ENCODE measurements around the gene VWF. TPM values are rescaled to one million over a fixed set of nuclear protein-coding genes. Genes with fewer than 3 reads are reported as not detected.

The VWF gene
- total and polyA plus RNA-seq, 2 of the 13 experiments (the other 11 are each of a cell fraction or from before 2014, with no cell fraction given): 0.20 to 0.25 TPM

DNA sequence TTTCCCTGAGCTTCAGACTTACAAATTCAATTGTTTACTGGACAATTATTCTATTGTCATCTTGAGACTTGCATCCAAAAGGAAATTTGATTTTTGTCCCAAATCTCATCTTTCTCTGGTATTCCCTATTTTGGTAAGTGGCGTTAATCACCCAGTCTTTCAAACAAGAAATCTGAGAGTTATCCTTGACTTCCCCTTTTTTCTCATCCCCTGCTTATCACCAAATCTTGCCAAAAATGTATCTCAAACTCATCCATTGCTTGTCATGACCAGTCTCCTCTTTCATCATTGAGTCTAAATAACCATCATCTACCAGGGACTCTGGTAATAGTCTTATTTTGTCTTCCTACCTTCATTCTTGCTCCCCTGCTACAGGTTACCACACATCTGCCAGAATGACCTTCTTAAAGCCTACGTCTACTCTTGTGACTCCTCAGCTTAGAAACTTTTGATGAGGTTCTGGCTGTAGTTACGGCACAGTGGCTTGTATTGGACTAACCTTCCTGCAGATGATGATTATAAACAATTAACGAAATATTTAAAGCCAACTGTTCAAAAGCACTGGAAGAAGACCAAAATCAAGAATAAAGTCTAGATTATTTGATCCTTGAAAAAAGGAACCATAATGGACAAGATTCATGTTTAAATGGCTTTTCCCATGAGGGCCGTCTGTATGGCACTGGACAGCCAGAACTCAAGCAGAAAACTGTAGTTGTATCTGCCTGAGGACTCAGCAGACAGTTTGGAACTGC lies 170.5 kb downstream of the VWF start (continued):
- TF ChIP-seq, protein P1, sequence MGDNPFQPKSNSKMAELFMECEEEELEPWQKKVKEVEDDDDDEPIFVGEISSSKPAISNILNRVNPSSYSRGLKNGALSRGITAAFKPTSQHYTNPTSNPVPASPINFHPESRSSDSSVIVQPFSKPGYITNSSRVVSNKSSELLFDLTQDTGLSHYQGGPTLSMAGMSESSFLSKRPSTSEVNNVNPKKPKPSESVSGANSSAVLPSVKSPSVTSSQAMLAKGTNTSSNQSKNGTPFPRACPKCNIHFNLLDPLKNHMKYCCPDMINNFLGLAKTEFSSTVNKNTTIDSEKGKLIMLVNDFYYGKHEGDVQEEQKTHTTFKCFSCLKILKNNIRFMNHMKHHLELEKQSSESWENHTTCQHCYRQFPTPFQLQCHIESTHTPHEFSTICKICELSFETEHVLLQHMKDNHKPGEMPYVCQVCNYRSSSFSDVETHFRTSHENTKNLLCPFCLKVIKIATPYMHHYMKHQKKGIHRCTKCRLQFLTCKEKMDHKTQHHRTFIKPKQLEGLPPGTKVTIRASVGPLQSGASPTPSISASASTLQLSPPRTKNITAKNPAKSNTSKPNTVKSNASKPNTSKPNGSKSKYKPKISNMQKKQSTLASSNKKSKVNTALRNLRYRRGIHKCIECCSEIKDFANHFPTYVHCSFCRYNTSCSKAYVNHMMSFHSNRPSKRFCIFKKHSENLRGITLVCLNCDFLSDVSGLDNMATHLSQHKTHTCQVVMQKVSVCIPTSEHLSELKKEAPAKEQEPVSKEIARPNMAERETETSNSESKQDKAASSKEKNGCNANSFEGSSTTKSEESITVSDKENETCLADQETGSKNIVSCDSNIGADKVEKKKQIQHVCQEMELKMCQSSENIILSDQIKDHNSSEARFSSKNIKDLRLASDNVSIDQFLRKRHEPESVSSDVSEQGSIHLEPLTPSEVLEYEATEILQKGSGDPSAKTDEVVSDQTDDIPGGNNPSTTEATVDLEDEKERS (CRISPR knock-in tag; IDR thresholded peaks at IDR 0.05): no peak
- no peak for TF ChIP-seq ZNF546 (CRISPR knock-in tag; conservative IDR thresholded peaks at IDR 0.05)
- TF ChIP-seq, protein P2, sequence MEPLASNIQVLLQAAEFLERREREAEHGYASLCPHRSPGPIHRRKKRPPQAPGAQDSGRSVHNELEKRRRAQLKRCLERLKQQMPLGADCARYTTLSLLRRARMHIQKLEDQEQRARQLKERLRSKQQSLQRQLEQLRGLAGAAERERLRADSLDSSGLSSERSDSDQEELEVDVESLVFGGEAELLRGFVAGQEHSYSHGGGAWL (CRISPR knock-in tag; IDR thresholded peaks at IDR 0.05): no peak
- TF ChIP-seq HMG20A (CRISPR knock-in tag; IDR thresholded peaks at IDR 0.05; ENCODE audit: borderline replicate concordance): no peak
- no peak for TF ChIP-seq ZNF766 (CRISPR knock-in tag; IDR thresholded peaks at IDR 0.05; ENCODE audit: borderline replicate concordance)

DNA sequence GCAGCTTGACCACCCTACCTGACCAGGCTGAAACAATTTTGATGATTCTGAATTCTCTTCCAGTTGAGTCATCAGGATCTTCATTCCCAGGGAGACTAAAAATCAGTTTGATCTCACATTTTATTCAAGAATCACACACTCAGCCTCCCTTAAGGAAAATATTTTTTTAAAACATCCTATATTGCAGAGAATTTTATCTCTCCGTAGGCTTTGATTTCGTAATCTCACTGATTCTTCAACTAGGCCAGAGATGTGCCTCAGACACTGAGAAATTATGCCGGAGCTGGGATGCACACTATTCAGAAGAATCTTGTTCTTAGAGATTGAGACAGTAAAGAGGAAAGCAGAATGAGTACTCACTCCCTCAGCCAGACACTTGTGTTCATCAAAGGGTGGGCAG lies 172.4 kb downstream of the VWF start:
- DNase-seq (ENCODE audit: low spot score) (no peak), FAIRE-seq (no peak), ATAC-seq (no peak)
- Histone ChIP-seq H3K27ac (ENCODE audit: extremely low read length, insufficient read depth, low read length) (no peak overlapping the region), H3K9ac (ENCODE audit: insufficient read depth, low read depth, low read length) (no peak overlapping the region), H3K4me1 (ENCODE audit: insufficient read depth, low read length) (no peaks in the 10 kb centered on the region), H3K79me2 (ENCODE audit: insufficient read depth, low read length) (no peaks in the 10 kb centered on the region), H3K4me2 (ENCODE audit: low read depth, low read length) (no peak overlapping the region), H3K4me3 (replicated peaks in 1 of 3; ENCODE audit: insufficient read depth in 1 of 3, low read depth in 2 of 3, low read length in 3 of 3) (no peak overlapping the region), H3K36me3 (replicated peaks in 1 of 2; ENCODE audit: control insufficient read depth in 1 of 2, insufficient read depth in 2 of 2, low read length in 2 of 2) (no peaks in the 10 kb centered on the region), H3K9me3 (ENCODE audit: low read length) (no peaks in the 10 kb centered on the region), H4K20me1 (ENCODE audit: insufficient read depth, low read length) (no peaks in the 10 kb centered on the region), H3K27me3 (ENCODE audit: control insufficient read depth in 1 of 2, insufficient read depth in 2 of 2, low read length in 2 of 2) (0 out of 5 replicates have a peak, but pooled peaks cover 0 to 3% of the 10 kb centered on the region in 2 experiments), H2AFZ (ENCODE audit: low read length) (no peak overlapping the region)
- intact Hi-C loops (cut with micrococcal nuclease; ENCODE audit: unreplicated experiment): no loop called here
- CTCF ChIA-PET (ENCODE audit: low intra/inter-chr PET ratio, low total read pairs): no interaction called here
- whole genome bisulfite sequencing (ENCODE audit: low lambda C conversion rate): 51% methylated on average over 3 of the region's 3 CpGs
- TF ChIP-seq TRIM24 (CRISPR knock-in tag; IDR thresholded peaks at IDR 0.05): no peak
- BruUV-seq (replicated peaks): no TSS peak
- POLR2A ChIA-PET: no interaction called here
- in situ Hi-C loops (cut with HindIII; ENCODE audit: extremely low pct_ligation_motif_present, low pct_unique_long_range_greater_than_20kb): no loop called here

All from HepG2 (cell line).